ENCODE data around the gene TGM5. TPM values are rescaled to one million over a fixed set of nuclear protein-coding genes. Genes with fewer than 3 reads are reported as not detected.

TGM5 gene
- total RNA-seq, 1 donor from 2014 or later: 0.22 TPM

DNA sequence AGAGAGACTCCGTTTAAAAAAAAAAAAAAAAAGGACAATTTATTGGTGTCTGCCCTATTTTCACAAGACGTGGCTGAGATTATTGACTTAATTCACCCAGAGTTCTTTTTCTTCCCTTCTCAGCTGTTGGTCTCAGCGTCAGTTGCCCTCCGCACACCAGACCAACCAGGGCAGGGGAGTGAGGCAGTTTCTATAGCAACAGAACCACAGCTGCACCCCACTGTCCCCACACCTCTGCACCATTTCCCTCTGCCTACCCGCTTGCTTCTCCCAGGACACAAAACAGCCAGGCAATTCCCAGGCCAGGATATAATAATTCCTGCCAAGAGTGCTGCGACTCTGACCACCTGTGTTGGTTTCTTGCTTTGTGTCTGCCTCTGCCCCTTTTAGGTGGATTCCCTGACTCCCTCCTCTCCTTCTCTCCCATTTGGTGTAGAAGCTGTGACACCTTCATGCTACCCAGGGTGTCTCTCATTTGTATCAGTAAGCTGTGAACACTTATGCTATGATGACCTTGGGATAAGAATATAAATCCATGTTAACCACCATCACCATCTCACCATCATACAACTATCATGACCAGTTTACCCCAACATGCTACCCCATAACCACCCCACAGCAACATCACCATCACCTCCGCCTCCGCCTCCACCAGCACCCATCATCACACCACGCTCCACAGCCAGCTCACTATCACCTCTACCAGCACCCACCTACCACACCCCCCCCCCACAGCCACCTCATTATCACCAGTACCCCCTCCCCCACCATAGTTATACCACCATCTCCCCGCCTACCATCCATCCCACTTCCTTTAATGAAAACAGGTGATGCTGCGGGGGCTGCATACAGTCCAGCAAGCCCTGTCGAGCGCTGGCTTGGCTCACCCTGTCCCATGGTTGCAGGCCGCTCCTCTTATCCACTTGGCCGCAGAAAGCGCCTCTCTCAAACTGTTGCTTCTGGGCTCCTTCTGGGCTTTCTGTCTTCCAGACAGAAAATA, 46.5 kb downstream of the TGM5 start:
- DNase-seq (ENCODE audit: extremely low spot score, unreplicated experiment): no peak
- H3K27ac Mint-ChIP-seq: no peak overlapping the region
- peaks cover 5% of the 10 kb centered on the region for H3K4me1 Mint-ChIP-seq (ENCODE audit: unreplicated experiment)
- H3K4me3 Mint-ChIP-seq: no peak overlapping the region
- H3K27me3 Mint-ChIP-seq: peaks cover 9% of the 10 kb centered on the region
- no peaks in the 10 kb centered on the region for H3K36me3 Mint-ChIP-seq
- no peaks in the 10 kb centered on the region for H3K9me3 Mint-ChIP-seq
- TF ChIP-seq, protein P1, sequence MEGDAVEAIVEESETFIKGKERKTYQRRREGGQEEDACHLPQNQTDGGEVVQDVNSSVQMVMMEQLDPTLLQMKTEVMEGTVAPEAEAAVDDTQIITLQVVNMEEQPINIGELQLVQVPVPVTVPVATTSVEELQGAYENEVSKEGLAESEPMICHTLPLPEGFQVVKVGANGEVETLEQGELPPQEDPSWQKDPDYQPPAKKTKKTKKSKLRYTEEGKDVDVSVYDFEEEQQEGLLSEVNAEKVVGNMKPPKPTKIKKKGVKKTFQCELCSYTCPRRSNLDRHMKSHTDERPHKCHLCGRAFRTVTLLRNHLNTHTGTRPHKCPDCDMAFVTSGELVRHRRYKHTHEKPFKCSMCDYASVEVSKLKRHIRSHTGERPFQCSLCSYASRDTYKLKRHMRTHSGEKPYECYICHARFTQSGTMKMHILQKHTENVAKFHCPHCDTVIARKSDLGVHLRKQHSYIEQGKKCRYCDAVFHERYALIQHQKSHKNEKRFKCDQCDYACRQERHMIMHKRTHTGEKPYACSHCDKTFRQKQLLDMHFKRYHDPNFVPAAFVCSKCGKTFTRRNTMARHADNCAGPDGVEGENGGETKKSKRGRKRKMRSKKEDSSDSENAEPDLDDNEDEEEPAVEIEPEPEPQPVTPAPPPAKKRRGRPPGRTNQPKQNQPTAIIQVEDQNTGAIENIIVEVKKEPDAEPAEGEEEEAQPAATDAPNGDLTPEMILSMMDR (conservative IDR thresholded peaks at IDR 0.05): no peak

DNA sequence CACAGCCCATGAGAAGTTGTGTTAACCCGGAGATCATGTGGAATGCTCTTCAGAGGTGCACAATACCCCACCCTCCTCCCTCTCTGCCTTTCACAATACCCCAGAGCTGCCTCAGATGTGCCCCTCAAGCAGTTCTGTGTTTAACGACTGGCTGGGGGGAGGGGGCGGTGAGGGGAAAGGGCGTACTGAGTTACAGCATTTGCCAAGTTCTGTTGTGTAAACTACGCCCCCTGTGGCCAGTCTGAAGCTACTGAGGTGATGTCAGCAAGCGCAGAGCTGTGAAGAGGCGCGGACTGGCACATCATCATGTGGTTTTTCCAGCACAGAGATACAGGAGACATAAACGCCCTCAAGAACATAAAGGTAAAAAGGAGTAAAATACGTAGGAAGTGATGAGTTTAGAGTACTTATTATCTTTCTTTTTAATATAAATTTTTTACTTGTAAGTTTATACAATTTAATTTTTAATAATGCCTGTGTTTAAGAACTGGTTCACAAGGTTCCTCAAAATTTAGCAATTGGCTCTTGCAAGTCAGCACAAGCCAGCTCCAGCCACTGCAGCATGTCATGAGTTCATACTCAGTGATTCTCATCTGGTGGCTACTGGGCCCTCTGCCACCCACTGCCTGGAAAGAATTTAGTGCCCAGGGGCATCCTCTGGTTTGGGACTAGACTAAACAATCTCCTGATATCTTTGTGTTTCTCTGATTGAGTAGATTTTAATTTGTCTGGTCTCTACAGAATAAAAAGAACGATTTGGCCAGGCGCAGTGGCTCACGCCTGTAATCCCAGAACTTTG, 47.6 kb downstream of the TGM5 start:
- Mint-ChIP-seq H3K4me3 (no peak overlapping the region), H3K4me1 (ENCODE audit: unreplicated experiment) (peaks cover 5% of the 10 kb centered on the region), H3K9me3 (no peaks in the 10 kb centered on the region), H3K27me3 (peaks cover 9% of the 10 kb centered on the region), H3K36me3 (no peaks in the 10 kb centered on the region), H3K27ac (no peak overlapping the region)
- no peak for DNase-seq (ENCODE audit: extremely low spot score, unreplicated experiment)
- TF ChIP-seq, protein P1 (conservative IDR thresholded peaks at IDR 0.05): peak; percentile 60

DNA sequence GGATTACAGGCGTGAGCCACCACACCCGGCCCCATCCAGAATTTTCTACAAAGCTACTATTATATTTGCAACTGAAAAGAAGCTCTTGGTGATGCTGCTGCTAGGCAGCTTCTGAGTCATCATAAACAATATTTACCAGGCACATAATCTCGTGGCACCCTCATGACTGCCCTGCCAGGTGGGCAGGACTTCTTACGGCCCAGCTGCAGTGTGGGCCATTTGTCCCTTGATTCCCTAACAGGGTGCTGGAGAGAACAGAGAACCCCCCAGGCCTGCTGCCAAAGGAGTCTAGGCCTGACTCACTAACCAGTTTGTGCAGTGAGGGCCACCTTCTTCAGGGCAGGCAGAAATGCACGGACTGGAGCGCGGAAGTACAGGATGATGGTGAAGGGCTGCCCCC, 50.8 kb downstream of the TGM5 start:
- DNase-seq (ENCODE audit: extremely low spot score, unreplicated experiment): no peak
- no peak overlapping the region for H3K27ac Mint-ChIP-seq
- H3K4me3 Mint-ChIP-seq: no peak overlapping the region
- H3K27me3 Mint-ChIP-seq: peaks cover 13% of the 10 kb centered on the region
- H3K36me3 Mint-ChIP-seq: no peaks in the 10 kb centered on the region
- peaks cover 5% of the 10 kb centered on the region for H3K4me1 Mint-ChIP-seq (ENCODE audit: unreplicated experiment)
- H3K9me3 Mint-ChIP-seq: no peaks in the 10 kb centered on the region
- TF ChIP-seq, protein P1 (conservative IDR thresholded peaks at IDR 0.05): no peak

DNA sequence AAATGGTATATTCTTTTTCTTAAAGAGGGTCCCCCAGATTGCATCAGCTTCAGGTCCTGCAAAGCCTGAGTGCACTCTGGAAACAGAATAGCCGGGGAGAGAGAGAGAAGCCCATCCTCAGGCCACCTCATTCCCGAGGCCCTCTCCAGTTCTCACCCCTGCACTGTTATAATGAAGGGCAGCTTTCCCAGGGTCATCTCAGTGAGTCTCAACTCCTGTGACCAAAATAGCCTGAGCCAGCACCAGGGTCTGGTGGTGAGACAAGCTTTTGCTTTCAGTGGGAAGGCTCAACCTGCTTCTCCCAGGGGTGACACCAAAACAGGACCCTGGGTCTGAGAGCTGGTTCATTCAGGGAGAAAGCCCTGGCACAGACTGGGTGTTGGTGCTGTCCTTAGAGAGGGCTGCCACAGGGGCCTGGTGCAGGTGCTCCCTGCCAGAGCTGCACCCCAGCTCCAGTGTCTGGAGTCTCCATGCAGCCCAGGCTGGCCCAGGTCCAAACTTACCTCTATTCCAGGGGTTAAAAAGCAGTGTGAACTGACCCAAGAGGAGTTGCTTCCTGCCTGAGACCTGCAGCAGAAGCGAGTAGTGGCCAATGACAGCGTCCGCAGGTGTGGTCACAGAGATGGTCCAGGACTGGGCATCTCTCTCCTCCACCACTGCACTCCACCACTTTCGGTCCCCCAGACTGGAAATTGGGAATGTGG, 52.0 kb downstream of the TGM5 start:
- H3K9me3 Mint-ChIP-seq: no peaks in the 10 kb centered on the region
- H3K27ac Mint-ChIP-seq: no peak overlapping the region
- no peak overlapping the region for H3K4me3 Mint-ChIP-seq
- H3K4me1 Mint-ChIP-seq (ENCODE audit: unreplicated experiment): no peaks in the 10 kb centered on the region
- no peaks in the 10 kb centered on the region for H3K36me3 Mint-ChIP-seq
- no peak for DNase-seq (ENCODE audit: extremely low spot score, unreplicated experiment)
- TF ChIP-seq, protein P1 (conservative IDR thresholded peaks at IDR 0.05): no peak
- H3K27me3 Mint-ChIP-seq: peaks cover 18% of the 10 kb centered on the region

DNA sequence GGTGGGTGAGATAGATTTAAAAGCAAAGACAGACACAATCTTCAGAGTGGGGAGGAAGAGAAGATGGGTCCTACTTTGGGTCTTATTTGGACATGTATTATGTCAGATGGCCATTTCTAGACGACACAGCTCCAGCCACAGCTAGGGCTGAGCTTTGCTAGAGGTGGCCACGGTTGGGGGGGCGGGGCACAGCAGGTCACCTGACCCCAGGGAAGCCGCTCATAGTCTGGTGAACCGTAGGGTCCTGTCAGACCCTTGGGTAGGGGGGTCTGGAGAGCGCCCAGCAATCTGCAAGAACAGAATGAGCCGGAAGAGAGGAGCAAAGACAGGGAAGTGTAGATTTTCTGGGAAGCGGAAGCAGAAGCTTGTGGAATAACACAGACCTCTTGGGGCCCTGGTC, 52.6 kb downstream of the TGM5 start:
- no peaks in the 10 kb centered on the region for H3K36me3 Mint-ChIP-seq
- no peak for DNase-seq (ENCODE audit: extremely low spot score, unreplicated experiment)
- H3K4me1 Mint-ChIP-seq (ENCODE audit: unreplicated experiment): no peaks in the 10 kb centered on the region
- TF ChIP-seq, protein P1 (conservative IDR thresholded peaks at IDR 0.05): no peak
- peaks cover 21% of the 10 kb centered on the region for H3K27me3 Mint-ChIP-seq
- H3K9me3 Mint-ChIP-seq: no peaks in the 10 kb centered on the region
- H3K27ac Mint-ChIP-seq: no peak overlapping the region
- no peak overlapping the region for H3K4me3 Mint-ChIP-seq

Data from type B pancreatic cell (in vitro differentiated cells).